HepG2 (cell line): ENCODE results near the gene MYBL2. TPM values are rescaled to one million over a fixed set of nuclear protein-coding genes. Genes with fewer than 3 reads are reported as not detected.

Experiments
- ATAC-seq: fragments of 200-7000 bp; cut with Tn5 transposase; 3 replicates; pipeline ENCODE4 v1.9.1; 2020; ENCODE audit warnings: mild to moderate bottlenecking, moderate library complexity
- BruUV-seq: library from RNA; stranded (reverse); fragments of 400-500 nt; replicated peaks from 2 replicates; lab custom pipeline; 2021; lab: Mats Ljungman, UMichigan
- CTCF ChIA-PET: fragments of 300-600 bp; formaldehyde crosslinking; extraction: SDS; loops from one replicate; lab custom pipeline; 2021; ENCODE audit warnings: low total read pairs, inconsistent platforms, low intra/inter-chr PET ratio; lab: Yijun Ruan, JAX
- POLR2A ChIA-PET: fragments of 350-600 bp; sonication (Branson Sonifier 250); formaldehyde crosslinking; loops from one replicate; lab custom pipeline; 2020; ENCODE audit warnings: antibody characterized with exemption, inconsistent platforms; lab: Yijun Ruan, JAX
- DNase-seq: peaks from one replicate; pipeline ENCODE4 v3.0.0-alpha.2; 2015; ENCODE audit warnings: low spot score
- FAIRE-seq: peaks from 3 replicates; lab custom pipeline; 2011; peaks lifted over from hg19 to GRCh38; lab: Jason Lieb, UNC
- H2AFZ ChIP-seq: one replicate; pipeline ENCODE4 v1.6.1; 2011; ENCODE audit warnings: low read length, inconsistent platforms
- H3K27ac ChIP-seq: fragments of 300-600 bp; 3 replicates; pipeline ENCODE4 v1.8.0; 2011; ENCODE audit warnings: mixed run types, mild to moderate bottlenecking, mixed read lengths, low read length, inconsistent platforms; ENCODE audit not compliant: insufficient read depth; ENCODE audit errors: extremely low read length
- H3K27me3 ChIP-seq, 2 experiments: fragments of 200-600 bp in 1 of 2; 2 replicates in 1 of 2; 3 replicates in 1 of 2; pipeline versions ENCODE4 v1.6.0 to v1.8.0; 2011; ENCODE audit warnings: low read length in 2 of 2, mild to moderate bottlenecking in 2 of 2, moderate library complexity in 2 of 2, inconsistent platforms in 1 of 2; ENCODE audit not compliant: insufficient read depth in 2 of 2, control insufficient read depth in 1 of 2
- H3K36me3 ChIP-seq, 2 experiments: fragments of 200-600 bp in 1 of 2; replicated peaks in 1 of 2; 2 replicates in 1 of 2; 3 replicates in 1 of 2; pipeline versions ENCODE4 v1.5.1 to v1.8.0; 2011; ENCODE audit warnings: low read length in 2 of 2, inconsistent platforms in 1 of 2; ENCODE audit not compliant: insufficient read depth in 2 of 2, control insufficient read depth in 1 of 2
- H3K4me1 ChIP-seq: 2 replicates; pipeline ENCODE4 v1.5.1; 2012; ENCODE audit warnings: low read length, inconsistent platforms; ENCODE audit not compliant: insufficient read depth
- H3K4me2 ChIP-seq: 2 replicates; pipeline ENCODE4 v1.6.0; 2011; ENCODE audit warnings: low read depth, low read length, inconsistent platforms
- H3K4me3 ChIP-seq, 3 experiments: fragments of 200-600 bp in 1 of 3; sonication (generic), shearing (Covaris generic) in 1 of 3; replicated peaks in 1 of 3; 2 replicates each; pipeline ENCODE4 v1.5.1; 2011 to 2016; ENCODE audit warnings: low read length in 3 of 3, inconsistent platforms in 2 of 3, low read depth in 2 of 3, mild to moderate bottlenecking in 2 of 3, control low read depth in 1 of 3, mixed read lengths in 1 of 3; ENCODE audit not compliant: insufficient read depth in 1 of 3
- H3K79me2 ChIP-seq: one replicate; pipeline ENCODE4 v1.6.1; 2011; ENCODE audit warnings: low read length, inconsistent platforms; ENCODE audit not compliant: insufficient read depth
- H3K9ac ChIP-seq: 2 replicates; pipeline ENCODE4 v1.6.0; 2011; ENCODE audit warnings: mild to moderate bottlenecking, low read depth, low read length, inconsistent platforms; ENCODE audit not compliant: insufficient read depth
- H3K9me3 ChIP-seq: 2 replicates; pipeline ENCODE4 v1.5.1; 2012; ENCODE audit warnings: mild to moderate bottlenecking, low read length
- H4K20me1 ChIP-seq: 2 replicates; pipeline ENCODE4 v1.6.0; 2011; ENCODE audit warnings: inconsistent platforms, mild to moderate bottlenecking, low read length, moderate library complexity; ENCODE audit not compliant: insufficient read depth
- NFYC ChIP-seq: IDR thresholded peaks from 2 replicates; pipeline ENCODE4 v1.6.1; 2016; ENCODE audit warnings: missing genetic modification reagents, missing compliant biosample characterization
- SAP130 ChIP-seq: IDR thresholded peaks from 2 replicates; pipeline ENCODE4 v1.6.1; 2016; ENCODE audit warnings: low read depth
- ZNF768 ChIP-seq: sonication (generic); formaldehyde crosslinking; IDR thresholded peaks from 2 replicates; pipeline ENCODE4 v1.4.0; 2020; ENCODE audit warnings: missing genetic modification reagents
- WGBS: methylation state at CpG from one replicate; pipeline ENCODE4 v1.1.6; 2017; ENCODE audit warnings: low lambda C conversion rate; 5-methylcytosine and 5-hydroxymethylcytosine counted together
- in situ Hi-C: cut with HindIII; loops from 2 replicates; pipeline ENCODE4 v1.10.0; 2017; ENCODE audit warnings: low pct_unique_long_range_greater_than_20kb; ENCODE audit not compliant: extremely low pct_ligation_motif_present
- intact Hi-C: fragments of 100-400 bp; cut with micrococcal nuclease; formaldehyde crosslinking; loops from one replicate; pipeline ENCODE4 v1.10.0; 2022; ENCODE audit not compliant: unreplicated experiment
- polyA plus RNA-seq, 8 experiments: library from polyadenylated mRNA; depleted of rRNA in 3 of 8; stranded (reverse) in 7 of 8; unstranded in 1 of 8; fragments of >200 nt; fragmentation: Illumina TruSeq in 4 of 8; extraction: Trizol in 4 of 8; gene quantifications; 2 replicates each; pipeline versions ENCODE4 v1.2.1 to v1.2.3, GENCODE V29; 2011 to 2016; ENCODE audit warnings: low read depth in 4 of 8, missing spikeins in 1 of 8, mixed read lengths in 1 of 8; ENCODE audit not compliant: insufficient read depth in 1 of 8
- total RNA-seq, 5 experiments: library from RNA; depleted of rRNA; stranded (reverse); fragments of >200 nt; fragmentation: Illumina TruSeq; extraction: Trizol; gene quantifications; 2 replicates each; pipeline ENCODE4 v1.2.3, GENCODE V29; 2016; ENCODE audit warnings: low read depth in 1 of 5

Gene MYBL2
- total and polyA plus RNA-seq, 2 of the 13 experiments (the other 11 are each of a cell fraction or from before 2014, with no cell fraction given), result 11.9 to 66.2 TPM

DNA sequence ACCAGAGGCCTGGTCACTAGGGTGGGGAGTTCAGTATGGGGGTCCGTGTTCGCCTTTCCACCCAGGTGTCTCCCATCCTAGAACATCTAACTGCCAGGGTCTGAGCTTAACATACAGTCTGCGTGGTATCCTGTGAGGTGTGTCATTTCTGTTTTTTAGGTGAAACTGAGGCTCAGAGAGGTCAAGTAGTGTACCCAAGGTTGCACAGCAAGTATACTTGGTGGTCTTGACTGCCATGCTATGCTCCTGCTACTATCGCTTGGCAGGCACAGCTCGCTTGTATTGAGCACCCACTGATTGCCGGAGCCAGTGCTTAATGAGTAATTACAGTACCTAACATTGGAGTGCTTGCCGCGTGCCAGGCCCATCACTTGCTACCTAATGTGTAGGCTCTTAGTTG is 33.7 kb downstream of the MYBL2 start:
- ChIA-PET CTCF (no interaction called here), POLR2A (no interaction called here)
- ATAC-seq, result no peak
- Histone ChIP-seq H3K36me3 (peaks cover 18 to 45% of the 10 kb centered on the region in 2 experiments), H3K9me3 (no peaks in the 10 kb centered on the region), H3K9ac (no peak overlapping the region), H2AFZ (no peak overlapping the region), H3K4me3 (no peak overlapping the region), H3K4me1 (no peaks in the 10 kb centered on the region), H3K27ac (no peak overlapping the region), H3K79me2 (no peaks in the 10 kb centered on the region), H3K4me2 (no peak overlapping the region), H4K20me1 (no peaks in the 10 kb centered on the region), H3K27me3 (no peaks in the 10 kb centered on the region)
- no peak for DNase-seq
- BruUV-seq, result no TSS peak
- TF ChIP-seq ZNF768 (peak; percentile 94), NFYC (CRISPR knock-in tag) (no peak)
- WGBS, result 98% methylated on average over 8 of the region's 8 CpGs
- in situ Hi-C loops, result no loop called here
- no peak for FAIRE-seq
- intact Hi-C loops, result no loop called here

DNA sequence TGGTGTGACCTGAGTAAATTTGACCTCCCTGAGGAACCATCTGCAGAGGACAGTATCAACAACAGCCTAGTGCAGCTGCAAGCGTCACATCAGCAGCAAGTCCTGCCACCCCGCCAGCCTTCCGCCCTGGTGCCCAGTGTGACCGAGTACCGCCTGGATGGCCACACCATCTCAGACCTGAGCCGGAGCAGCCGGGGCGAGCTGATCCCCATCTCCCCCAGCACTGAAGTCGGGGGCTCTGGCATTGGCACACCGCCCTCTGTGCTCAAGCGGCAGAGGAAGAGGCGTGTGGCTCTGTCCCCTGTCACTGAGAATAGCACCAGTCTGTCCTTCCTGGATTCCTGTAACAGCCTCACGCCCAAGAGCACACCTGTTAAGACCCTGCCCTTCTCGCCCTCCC is 35.6 kb downstream of the MYBL2 start:
- peaks cover 18 to 51% of the 10 kb centered on the region in 2 experiments for H3K36me3 ChIP-seq
- no peaks in the 10 kb centered on the region for H3K9me3 ChIP-seq
- no peak overlapping the region for H2AFZ ChIP-seq
- TF ChIP-seq SAP130 (no peak), ZNF768 (peak; percentile 38; the same call in 1 of the 2 replicates)
- intact Hi-C loops, result no loop called here
- POLR2A ChIA-PET, result no interaction called here
- no peaks in the 10 kb centered on the region for H3K4me1 ChIP-seq
- no peak overlapping the region for H3K4me3 ChIP-seq
- no peak overlapping the region for H3K4me2 ChIP-seq
- WGBS, result 93% methylated on average over 10 of the region's 14 CpGs
- no peak for ATAC-seq
- no peaks in the 10 kb centered on the region for H3K27me3 ChIP-seq
- no peak for DNase-seq
- no peak overlapping the region for H3K9ac ChIP-seq
- no peaks in the 10 kb centered on the region for H3K79me2 ChIP-seq
- CTCF ChIA-PET, result no interaction called here
- in situ Hi-C loops, result no loop called here
- H4K20me1 ChIP-seq, result no peaks in the 10 kb centered on the region
- no peak for FAIRE-seq
- H3K27ac ChIP-seq, result no peak overlapping the region
- no TSS peak for BruUV-seq
